Activated T-helper 1 cell treated with Interleukin-2 at 50 U/mL for 16 hours (primary cell): Measurements from ENCODE around the gene RAP1A.
"Not testable (repeated sequence)": the region's sequence is repeated elsewhere in the genome, so short reads cannot be mapped to it uniquely, and the experiment has no call there.

Source experiments
- DNase-seq: peaks from one replicate; pipeline ENCODE4 v3.0.0-alpha.2; 2020; ENCODE audit warnings: low read depth

Gene RAP1A

GRCh38 chr1:111737216-111738132 is 117.9 kb downstream of the RAP1A start:
- no peak for DNase-seq

GRCh38 chr1:111738133-111738435 is 118.5 kb downstream of the RAP1A start:
- DNase-seq, result no peak

- no peak for DNase-seq
Measured at GRCh38 chr1:111738436-111739193, 119.0 kb downstream of the RAP1A start.

GRCh38 chr1:111739194-111739924 is 119.8 kb downstream of the RAP1A start, which contains the start of gene INKA2:
Gene INKA2, minus strand, starts transcription at chr1:111739395. Its CDS starts 153 bp downstream, at chr1:111739242.
- DNase-seq, result peak; percentile 49

- no peak for DNase-seq
Measured at GRCh38 chr1:111739925-111740765, 120.6 kb downstream of the RAP1A start.

- not testable (repeated sequence) for DNase-seq
Measured at GRCh38 chr1:111742292-111742691, 122.7 kb downstream of the RAP1A start.

- DNase-seq, result no peak
Measured at GRCh38 chr1:111742938-111743549, 123.5 kb downstream of the RAP1A start.

- DNase-seq, result no peak
Measured at GRCh38 chr1:111743679-111744101, 124.1 kb downstream of the RAP1A start.

GRCh38 chr1:111745675-111746613 is 126.4 kb downstream of the RAP1A start:
- no peak for DNase-seq

GRCh38 chr1:111746614-111746999 is 127.0 kb downstream of the RAP1A start:
- DNase-seq, result no peak

GRCh38 chr1:111747282-111747734 is 127.7 kb downstream of the RAP1A start:
- DNase-seq, result no peak

GRCh38 chr1:111747947-111748346 is 128.4 kb downstream of the RAP1A start:
- DNase-seq, result no peak

- DNase-seq, result no peak
Measured at GRCh38 chr1:111749628-111750027, 130.0 kb downstream of the RAP1A start.

GRCh38 chr1:111750856-111751255 is 131.3 kb downstream of the RAP1A start:
- DNase-seq, result no peak

- no peak for DNase-seq
Measured at GRCh38 chr1:111751906-111752575, 132.5 kb downstream of the RAP1A start.

GRCh38 chr1:111754984-111755330 is 135.4 kb downstream of the RAP1A start:
- DNase-seq, result no peak

- DNase-seq, result peak; percentile 90
Measured at GRCh38 chr1:111755331-111756123, 135.9 kb downstream of the RAP1A start, which contains the start of gene DDX20. Gene DDX20, plus strand, starts transcription at chr1:111755901. Its CDS starts 24 bp downstream, at chr1:111755925.

GRCh38 chr1:111756124-111756513 is 136.5 kb downstream of the RAP1A start:
- no peak for DNase-seq
